Measurements from ENCODE around the gene IL13RA2.
A peak's percentile ranks its signal among the peaks of the same experiment; 100 is the strongest.

Gene IL13RA2

DNA sequence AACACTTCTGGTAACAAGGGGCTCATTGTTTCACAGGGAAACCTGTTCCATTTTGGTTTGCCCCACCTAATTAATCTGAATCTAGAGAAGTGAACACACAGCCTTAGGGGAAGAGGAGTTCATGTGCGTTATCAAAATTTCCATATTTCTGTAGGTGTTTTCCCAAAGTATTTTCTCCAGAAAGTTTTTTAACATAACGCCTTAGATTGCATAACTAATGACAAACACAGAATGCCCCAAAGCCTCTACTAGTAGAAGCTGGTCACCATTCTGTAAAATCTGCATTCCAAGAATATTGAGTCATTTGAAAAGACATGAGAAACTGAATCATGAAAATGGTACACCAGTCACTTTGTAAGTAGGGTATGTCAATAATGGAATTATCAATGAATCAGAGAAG is 41.1 kb downstream of the IL13RA2 start:
- no peaks in the 10 kb centered on the region for H3K27me3 ChIP-seq (ENCODE audit: insufficient read depth, poor library complexity, severe bottlenecking)
- H3K36me3 ChIP-seq (ENCODE audit: low read depth) = no peaks in the 10 kb centered on the region
- ATAC-seq (ENCODE audit: low read depth) = peak; percentile 80
- no peak overlapping the region for H3K4me3 ChIP-seq (ENCODE audit: severe bottlenecking)
- peaks cover 3% of the 10 kb centered on the region for H3K4me1 ChIP-seq (ENCODE audit: insufficient read depth, poor library complexity, severe bottlenecking)
- peak overlapping the region; percentile 32 for H3K27ac ChIP-seq (ENCODE audit: poor library complexity, severe bottlenecking)
- DNase-seq (ENCODE audit: low spot score) = no peak
- H3K9me3 ChIP-seq (ENCODE audit: severe bottlenecking) = no peaks in the 10 kb centered on the region
- TF ChIP-seq, protein P1, sequence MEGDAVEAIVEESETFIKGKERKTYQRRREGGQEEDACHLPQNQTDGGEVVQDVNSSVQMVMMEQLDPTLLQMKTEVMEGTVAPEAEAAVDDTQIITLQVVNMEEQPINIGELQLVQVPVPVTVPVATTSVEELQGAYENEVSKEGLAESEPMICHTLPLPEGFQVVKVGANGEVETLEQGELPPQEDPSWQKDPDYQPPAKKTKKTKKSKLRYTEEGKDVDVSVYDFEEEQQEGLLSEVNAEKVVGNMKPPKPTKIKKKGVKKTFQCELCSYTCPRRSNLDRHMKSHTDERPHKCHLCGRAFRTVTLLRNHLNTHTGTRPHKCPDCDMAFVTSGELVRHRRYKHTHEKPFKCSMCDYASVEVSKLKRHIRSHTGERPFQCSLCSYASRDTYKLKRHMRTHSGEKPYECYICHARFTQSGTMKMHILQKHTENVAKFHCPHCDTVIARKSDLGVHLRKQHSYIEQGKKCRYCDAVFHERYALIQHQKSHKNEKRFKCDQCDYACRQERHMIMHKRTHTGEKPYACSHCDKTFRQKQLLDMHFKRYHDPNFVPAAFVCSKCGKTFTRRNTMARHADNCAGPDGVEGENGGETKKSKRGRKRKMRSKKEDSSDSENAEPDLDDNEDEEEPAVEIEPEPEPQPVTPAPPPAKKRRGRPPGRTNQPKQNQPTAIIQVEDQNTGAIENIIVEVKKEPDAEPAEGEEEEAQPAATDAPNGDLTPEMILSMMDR (IDR thresholded peaks at IDR 0.05; ENCODE audit: poor library complexity, severe bottlenecking) = no peak

DNA sequence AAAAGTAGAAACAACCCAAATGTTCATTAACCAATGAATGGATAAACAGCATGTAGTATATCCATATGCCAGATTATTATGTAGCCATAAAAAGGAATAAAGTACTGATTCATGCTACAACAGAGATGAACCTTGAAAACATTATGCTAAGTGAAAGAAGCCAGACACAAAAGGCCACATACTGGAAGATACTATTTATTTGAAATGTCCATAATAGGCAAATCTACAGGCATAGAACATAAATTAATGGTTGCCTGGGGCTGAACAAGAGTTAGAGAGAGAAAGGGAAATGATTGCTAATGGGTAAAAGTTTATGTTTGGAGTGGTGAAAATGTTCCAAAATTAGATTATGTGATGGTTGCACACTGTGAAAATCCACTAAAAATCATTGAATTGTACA is 44.4 kb downstream of the IL13RA2 start:
- DNase-seq (ENCODE audit: low spot score) (no peak), ATAC-seq (ENCODE audit: low read depth) (no peak)
- Histone ChIP-seq H3K27me3 (ENCODE audit: insufficient read depth, poor library complexity, severe bottlenecking) (no peaks in the 10 kb centered on the region), H3K9me3 (ENCODE audit: severe bottlenecking) (no peaks in the 10 kb centered on the region), H3K4me3 (ENCODE audit: severe bottlenecking) (no peak overlapping the region), H3K36me3 (ENCODE audit: low read depth) (no peaks in the 10 kb centered on the region), H3K4me1 (ENCODE audit: insufficient read depth, poor library complexity, severe bottlenecking) (peaks cover 3% of the 10 kb centered on the region), H3K27ac (ENCODE audit: poor library complexity, severe bottlenecking) (no peak overlapping the region)
- TF ChIP-seq, protein P1 (IDR thresholded peaks at IDR 0.05; ENCODE audit: poor library complexity, severe bottlenecking) = no peak

DNA sequence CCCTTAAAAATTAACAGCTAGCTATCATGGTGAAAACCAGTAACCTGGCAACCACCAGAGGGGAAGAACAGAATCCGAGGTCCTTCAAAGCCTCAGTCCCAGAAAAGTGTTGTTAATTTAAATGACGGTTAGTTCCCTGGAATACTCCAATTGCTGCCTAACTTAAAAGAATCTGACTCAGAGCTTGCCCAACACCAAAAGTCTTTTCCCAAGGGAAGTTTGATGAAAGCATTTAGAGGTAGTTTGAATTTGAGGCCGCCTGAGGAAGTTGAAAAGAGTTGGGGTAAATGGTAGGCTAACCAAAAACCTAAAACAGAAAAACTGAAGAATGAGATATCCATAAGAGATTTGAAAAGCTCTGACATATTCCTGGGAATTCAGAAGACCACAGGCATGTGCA is 46.6 kb downstream of the IL13RA2 start:
- H3K27me3 ChIP-seq (ENCODE audit: insufficient read depth, poor library complexity, severe bottlenecking) = no peaks in the 10 kb centered on the region
- TF ChIP-seq, protein P1 (IDR thresholded peaks at IDR 0.05; ENCODE audit: poor library complexity, severe bottlenecking) = no peak

DNA sequence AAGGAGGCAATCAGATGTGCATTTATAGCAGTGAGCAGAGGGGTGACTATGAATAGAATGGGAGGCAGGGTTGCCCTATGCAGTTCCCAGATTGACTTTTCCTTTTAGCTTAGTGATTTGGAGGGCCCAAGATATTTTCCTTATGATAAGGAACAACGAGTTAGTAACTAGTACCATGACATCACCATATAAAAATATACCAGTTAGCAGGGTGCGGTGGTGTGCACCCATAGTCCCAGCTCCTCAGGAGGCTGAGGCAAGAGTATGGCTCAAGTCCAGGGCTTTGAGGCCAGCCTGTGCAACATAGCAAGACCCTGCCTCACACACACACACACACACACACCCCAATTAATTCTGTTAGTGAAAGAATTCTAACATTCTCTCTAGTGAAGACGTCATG is 53.0 kb downstream of the IL13RA2 start:
- H3K27me3 ChIP-seq (ENCODE audit: insufficient read depth, poor library complexity, severe bottlenecking) = no peaks in the 10 kb centered on the region
- no peaks in the 10 kb centered on the region for H3K9me3 ChIP-seq (ENCODE audit: severe bottlenecking)
- no peaks in the 10 kb centered on the region for H3K4me1 ChIP-seq (ENCODE audit: insufficient read depth, poor library complexity, severe bottlenecking)
- DNase-seq (ENCODE audit: low spot score) (no peak), ATAC-seq (ENCODE audit: low read depth) (no peak)
- no peak overlapping the region for H3K4me3 ChIP-seq (ENCODE audit: severe bottlenecking)
- no peaks in the 10 kb centered on the region for H3K36me3 ChIP-seq (ENCODE audit: low read depth)
- TF ChIP-seq, protein P1 (IDR thresholded peaks at IDR 0.05; ENCODE audit: poor library complexity, severe bottlenecking) = no peak
- H3K27ac ChIP-seq (ENCODE audit: poor library complexity, severe bottlenecking) = no peak overlapping the region

More for the DNA sequence above, 46.6 kb downstream of the IL13RA2 start:
- H3K27ac ChIP-seq (ENCODE audit: poor library complexity, severe bottlenecking) = no peak overlapping the region
- no peaks in the 10 kb centered on the region for H3K36me3 ChIP-seq (ENCODE audit: low read depth)
- no peak for ATAC-seq (ENCODE audit: low read depth)
- no peaks in the 10 kb centered on the region for H3K9me3 ChIP-seq (ENCODE audit: severe bottlenecking)
- H3K4me3 ChIP-seq (ENCODE audit: severe bottlenecking) = no peak overlapping the region
- DNase-seq (ENCODE audit: low spot score) = no peak
- no peaks in the 10 kb centered on the region for H3K4me1 ChIP-seq (ENCODE audit: insufficient read depth, poor library complexity, severe bottlenecking)

DNA sequence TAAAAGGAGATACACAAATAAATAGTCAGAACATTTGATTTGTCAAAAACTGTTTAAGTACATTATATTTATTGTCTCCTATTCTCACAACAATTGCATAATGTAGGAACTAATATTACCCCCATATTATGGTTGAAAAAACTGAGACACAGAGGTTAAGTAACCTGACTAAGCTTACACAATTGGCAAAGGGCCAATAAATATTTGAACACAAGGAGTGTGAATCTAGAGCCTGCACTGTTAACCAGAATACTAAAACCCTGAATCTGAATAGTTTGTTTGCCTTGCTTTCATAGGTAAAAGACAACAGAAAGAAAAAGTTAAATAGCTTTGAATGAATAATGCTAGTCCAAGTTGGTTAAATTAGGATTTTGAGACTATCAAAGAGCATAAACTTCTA is 55.2 kb downstream of the IL13RA2 start:
- no peaks in the 10 kb centered on the region for H3K36me3 ChIP-seq (ENCODE audit: low read depth)
- DNase-seq (ENCODE audit: low spot score) = no peak
- H3K4me3 ChIP-seq (ENCODE audit: severe bottlenecking) = no peak overlapping the region
- ATAC-seq (ENCODE audit: low read depth) = no peak
- TF ChIP-seq, protein P1 (IDR thresholded peaks at IDR 0.05; ENCODE audit: poor library complexity, severe bottlenecking) = no peak
- H3K27me3 ChIP-seq (ENCODE audit: insufficient read depth, poor library complexity, severe bottlenecking) = no peaks in the 10 kb centered on the region
- H3K9me3 ChIP-seq (ENCODE audit: severe bottlenecking) = no peaks in the 10 kb centered on the region
- H3K27ac ChIP-seq (ENCODE audit: poor library complexity, severe bottlenecking) = no peak overlapping the region
- H3K4me1 ChIP-seq (ENCODE audit: insufficient read depth, poor library complexity, severe bottlenecking) = no peaks in the 10 kb centered on the region

Measured in RWPE2 (cell line).